K562 (cell line): Measurements from ENCODE around the gene HES4. TPM values are rescaled to one million over a fixed set of nuclear protein-coding genes. Genes with fewer than 3 reads are reported as not detected.

Experiments used
- CBX3 ChIP-seq, 2 experiments: IDR thresholded peaks; 1 replicate in 1 of 2; 2 replicates in 1 of 2; pipeline ENCODE4 v1.6.1; 2012; ENCODE audit warnings: inconsistent platforms in 2 of 2, low read length in 2 of 2, borderline replicate concordance in 1 of 2, control low read depth in 1 of 2
- CBX5 ChIP-seq: IDR thresholded peaks from 2 replicates; pipeline ENCODE4 v1.6.1; 2014; ENCODE audit warnings: low read depth, borderline replicate concordance
- DIDO1 ChIP-seq: fragments of 450-650 bp; IDR thresholded peaks from 2 replicates; pipeline ENCODE4 v1.6.1; 2016; ENCODE audit warnings: low read depth, missing biosample characterization, missing genetic modification characterization
- EHMT2 ChIP-seq: fragments of 450-650 bp; IDR thresholded peaks from 2 replicates; pipeline ENCODE4 v1.6.1; 2018; ENCODE audit warnings: antibody characterized with exemption
- HMG20A ChIP-seq: fragments of 450-650 bp; formaldehyde crosslinking; conservative IDR thresholded peaks from 2 replicates; pipeline ENCODE4 v1.4.0; 2020; ENCODE audit warnings: mild to moderate bottlenecking, mixed read lengths
- KAT2B ChIP-seq: IDR thresholded peaks from one replicate; pipeline ENCODE4 v1.6.1; 2012; ENCODE audit warnings: low read depth, mild to moderate bottlenecking, control low read depth, inconsistent platforms, low read length, moderate library complexity
- KDM4B ChIP-seq, 2 experiments: fragments of 450-650 bp in 1 of 2; sonication (generic) in 1 of 2; IDR thresholded peaks; 2 replicates each; pipeline ENCODE4 v1.6.1; 2016 to 2017; ENCODE audit warnings: borderline replicate concordance in 2 of 2, antibody characterized with exemption in 1 of 2, low read depth in 1 of 2, mild to moderate bottlenecking in 1 of 2
- MCM7 ChIP-seq, 2 experiments: fragments of 450-650 bp; IDR thresholded peaks; 2 replicates each; pipeline ENCODE4 v1.6.1; 2016 to 2018
- NFIC ChIP-seq: fragments of 450-650 bp; IDR thresholded peaks from 2 replicates; pipeline ENCODE4 v1.6.1; 2017; ENCODE audit warnings: mild to moderate bottlenecking, inconsistent platforms
- NONO ChIP-seq, 2 experiments: fragments of 200-400 bp in 1 of 2; fragments of 450-650 bp in 1 of 2; formaldehyde crosslinking in 1 of 2; IDR thresholded peaks; 2 replicates each; pipeline ENCODE4 v1.6.1; 2017; ENCODE audit warnings: low read depth in 2 of 2, mild to moderate bottlenecking in 2 of 2, moderate library complexity in 2 of 2, low read length in 1 of 2
- PCBP2 ChIP-seq: fragments of 200-400 bp; formaldehyde crosslinking; IDR thresholded peaks from 2 replicates; pipeline ENCODE4 v1.6.1; 2018; ENCODE audit warnings: low read length, low read depth, mild to moderate bottlenecking, moderate library complexity; ENCODE audit not compliant: poor library complexity, severe bottlenecking
- PTBP1 ChIP-seq: fragments of 200-400 bp; formaldehyde crosslinking; IDR thresholded peaks from 2 replicates; pipeline ENCODE4 v1.6.1; 2017; ENCODE audit warnings: low read depth, low read length
- PYGO2 ChIP-seq: fragments of 450-650 bp; IDR thresholded peaks from 2 replicates; pipeline ENCODE4 v1.6.1; 2016; ENCODE audit warnings: mild to moderate bottlenecking, missing genetic modification characterization, moderate library complexity, missing compliant biosample characterization
- RFX1 ChIP-seq: fragments of 450-650 bp; IDR thresholded peaks from 2 replicates; pipeline ENCODE4 v1.6.1; 2016; ENCODE audit warnings: mild to moderate bottlenecking, moderate library complexity
- SP2 ChIP-seq: IDR thresholded peaks from 2 replicates; pipeline ENCODE4 v1.6.1; 2011; ENCODE audit warnings: mild to moderate bottlenecking, low read depth, low read length, moderate library complexity; ENCODE audit not compliant: poor library complexity, severe bottlenecking; ENCODE audit errors: extremely low read depth
- SRF ChIP-seq, 2 experiments: fragments of 250-450, 450-650 bp in 1 of 2; sonication (Bioruptor Pico) in 1 of 2; sonication (generic) in 1 of 2; formaldehyde crosslinking; IDR thresholded peaks; 2 replicates each; pipeline versions ENCODE4 v1.5.0 to v1.5.1; 2020 to 2022; ENCODE audit warnings: mild to moderate bottlenecking in 1 of 2, missing genetic modification reagents in 1 of 2
- SRSF3 ChIP-seq: fragments of 200-400 bp; formaldehyde crosslinking; IDR thresholded peaks from 2 replicates; pipeline ENCODE4 v1.6.1; 2016; ENCODE audit warnings: mild to moderate bottlenecking, low read length, moderate library complexity; ENCODE audit not compliant: insufficient read depth
- STAT5B ChIP-seq: fragments of 250-450 bp; sonication (Bioruptor Pico); IDR thresholded peaks from 2 replicates; pipeline ENCODE4 v1.8.0; 2021; ENCODE audit warnings: mild to moderate bottlenecking, inconsistent platforms
- TAF9B ChIP-seq: fragments of 450-650 bp; IDR thresholded peaks from 2 replicates; pipeline ENCODE4 v1.6.1; 2018; ENCODE audit warnings: mild to moderate bottlenecking; ENCODE audit not compliant: partially characterized antibody
- TCF7L2 ChIP-seq: fragments of 150-350 bp; IDR thresholded peaks from 2 replicates; pipeline ENCODE4 v1.6.1; 2016; ENCODE audit warnings: low read depth, mild to moderate bottlenecking, low read length, moderate library complexity
- ZC3H4 ChIP-seq: sonication (generic); formaldehyde crosslinking; IDR thresholded peaks from 2 replicates; pipeline ENCODE4 v1.9.0; 2021; ENCODE audit warnings: missing genetic modification reagents, borderline replicate concordance
- ZNF184 ChIP-seq: sonication (generic); formaldehyde crosslinking; IDR thresholded peaks from 2 replicates; pipeline ENCODE4 v1.5.0; 2020; ENCODE audit warnings: missing genetic modification reagents
- ZNF586 ChIP-seq: fragments of 450-650 bp; formaldehyde crosslinking; conservative IDR thresholded peaks from 2 replicates; pipeline ENCODE4 v1.4.0; 2020; ENCODE audit warnings: mild to moderate bottlenecking, moderate library complexity
- ZNF639 ChIP-seq, 2 experiments: fragments of 200-800 bp in 1 of 2; sonication (Bioruptor generic) in 1 of 2; sonication (generic) in 1 of 2; formaldehyde crosslinking in 1 of 2; IDR thresholded peaks in 1 of 2; conservative IDR thresholded peaks in 1 of 2; 2 replicates each; pipeline versions ENCODE4 v1.5.0 to v1.6.1; 2016 to 2020; ENCODE audit warnings: missing compliant biosample characterization in 1 of 2, missing genetic modification characterization in 1 of 2, missing genetic modification reagents in 1 of 2
- ZNF75A ChIP-seq: fragments of 450-650 bp; formaldehyde crosslinking; IDR thresholded peaks from 2 replicates; pipeline ENCODE4 v1.4.0; 2020; ENCODE audit warnings: mild to moderate bottlenecking
- polyA plus RNA-seq, 8 experiments: library from polyadenylated mRNA; depleted of rRNA in 4 of 8; stranded (reverse) in 5 of 8; unstranded in 3 of 8; fragments of >200 nt; fragmentation: Nextera tagmentation in 2 of 8; fragmentation: Illumina TruSeq in 1 of 8; extraction: Ambion mirVana in 2 of 8; extraction: Trizol in 1 of 8; gene quantifications; 2 replicates each; pipeline versions ENCODE4 v1.2.1 to v1.2.3, GENCODE V29; 2011 to 2014; ENCODE audit warnings: inconsistent platforms in 1 of 8, missing spikeins in 1 of 8
- total RNA-seq, 7 experiments: library from RNA; depleted of rRNA in 6 of 7; stranded (reverse); fragments of >200 nt in 6 of 7; fragmentation: Illumina TruSeq in 2 of 7; extraction: Trizol in 2 of 7; gene quantifications; 2 replicates each; pipeline versions ENCODE4 v1.2.1 to v1.2.3, GENCODE V29; 2011 to 2021; ENCODE audit warnings: low replicate concordance in 1 of 7
- TF ChIP-seq, protein P1 (sequence below): sonication (generic); formaldehyde crosslinking; IDR thresholded peaks from 2 replicates; pipeline ENCODE4 v1.8.1; 2023; ENCODE audit warnings: mild to moderate bottlenecking, missing genetic modification reagents

Gene HES4
- total and polyA plus RNA-seq, 9 of the 15 experiments (the other 6 are each of a cell fraction or from before 2014, with no cell fraction given): 0.21 to 43.7 (median 5.3) TPM; not detected in 2

DNA sequence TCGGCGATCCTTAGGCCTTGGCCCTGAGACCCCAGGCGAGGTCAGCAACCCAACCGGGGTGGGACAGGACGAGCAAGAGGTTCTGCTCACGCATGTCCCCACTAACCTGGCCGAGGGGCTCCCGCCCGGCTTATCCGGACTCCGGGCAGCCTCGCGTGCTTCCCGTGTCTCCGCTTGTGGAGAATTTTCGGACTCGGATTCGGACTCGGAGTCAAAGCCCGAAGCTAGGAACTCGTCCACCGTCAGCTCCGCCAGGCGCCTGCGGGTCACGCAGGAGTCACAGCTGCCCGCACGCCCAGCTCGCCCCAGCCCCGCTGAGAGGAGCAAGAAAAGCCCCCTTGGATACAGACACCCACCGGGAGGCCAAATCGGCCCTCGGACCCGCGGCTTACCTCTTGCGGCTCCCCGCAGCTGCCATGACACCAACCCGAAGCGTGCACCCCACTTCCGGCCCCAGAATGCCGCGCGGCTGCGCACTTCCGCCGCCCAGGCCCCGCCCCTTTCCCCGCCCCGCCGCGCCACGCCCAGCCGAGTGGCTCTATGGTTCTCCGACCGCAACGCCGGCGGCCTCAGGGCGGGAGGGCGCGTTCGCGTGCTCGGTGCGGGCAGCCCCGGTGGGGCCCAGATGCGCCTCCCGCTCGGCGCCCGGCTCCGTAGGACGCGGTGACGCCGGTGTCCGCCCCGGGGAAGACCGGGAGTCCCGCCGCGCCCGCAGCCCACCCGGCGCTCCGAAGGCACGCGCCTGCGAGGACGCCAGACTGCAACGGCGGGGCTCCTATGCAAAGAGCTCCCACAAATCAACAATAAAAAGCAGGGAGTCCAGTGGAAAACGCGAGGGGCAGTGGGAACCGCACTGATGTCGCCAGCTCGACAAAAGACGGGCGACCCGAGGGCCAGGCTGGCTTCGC, 40.8 kb downstream of the HES4 start, which contains the start of gene NOC2L (continued):
- no peak; the same call in 1 of the 2 replicates for TF ChIP-seq CBX5
- no peak for TF ChIP-seq NFIC
- TF ChIP-seq KDM4B (IDR thresholded peaks at IDR 0.05; ENCODE audit: borderline replicate concordance in 2 of 2, low read depth in 1 of 2): 0 out of 4 replicates have a peak, but pooled peaks of 1 of the 2 experiments have one; percentile 64
- TF ChIP-seq DIDO1: peak; percentile 67; the same call in 1 of the 2 replicates
- no peak for TF ChIP-seq HMG20A (CRISPR knock-in tag)
- no peak for TF ChIP-seq SRF (CRISPR knock-in tag; IDR thresholded peaks at IDR 0.05)
- TF ChIP-seq TAF9B: no peak
- no peak for TF ChIP-seq PCBP2
- TF ChIP-seq PTBP1: no peak
- peak; percentile 59; a peak in 1 of 4 replicates for TF ChIP-seq ZNF639 (CRISPR knock-in tag; conservative IDR thresholded peaks at IDR 0.05 in 1 of 2, IDR thresholded peaks at IDR 0.05 in 1 of 2)
- no peak for TF ChIP-seq TCF7L2
- TF ChIP-seq, protein P1, sequence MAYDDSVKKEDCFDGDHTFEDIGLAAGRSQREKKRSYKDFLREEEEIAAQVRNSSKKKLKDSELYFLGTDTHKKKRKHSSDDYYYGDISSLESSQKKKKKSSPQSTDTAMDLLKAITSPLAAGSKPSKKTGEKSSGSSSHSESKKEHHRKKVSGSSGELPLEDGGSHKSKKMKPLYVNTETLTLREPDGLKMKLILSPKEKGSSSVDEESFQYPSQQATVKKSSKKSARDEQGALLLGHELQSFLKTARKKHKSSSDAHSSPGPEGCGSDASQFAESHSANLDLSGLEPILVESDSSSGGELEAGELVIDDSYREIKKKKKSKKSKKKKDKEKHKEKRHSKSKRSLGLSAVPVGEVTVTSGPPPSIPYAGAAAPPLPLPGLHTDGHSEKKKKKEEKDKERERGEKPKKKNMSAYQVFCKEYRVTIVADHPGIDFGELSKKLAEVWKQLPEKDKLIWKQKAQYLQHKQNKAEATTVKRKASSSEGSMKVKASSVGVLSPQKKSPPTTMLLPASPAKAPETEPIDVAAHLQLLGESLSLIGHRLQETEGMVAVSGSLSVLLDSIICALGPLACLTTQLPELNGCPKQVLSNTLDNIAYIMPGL: no peak
- TF ChIP-seq ZNF184 (CRISPR knock-in tag): no peak
- TF ChIP-seq CBX3 (IDR thresholded peaks at IDR 0.05; ENCODE audit: borderline replicate concordance in 1 of 2, low read length in 2 of 2): no peak
- TF ChIP-seq PYGO2 (tag): no peak
- TF ChIP-seq EHMT2: no peak
- no peak for TF ChIP-seq SRSF3
- TF ChIP-seq MCM7 (IDR thresholded peaks at IDR 0.05): no peak
- no peak for TF ChIP-seq STAT5B (CRISPR knock-in tag)
- no peak; the same call in 1 of the 2 replicates for TF ChIP-seq RFX1
- no peak; a peak in 1 of 4 replicates for TF ChIP-seq NONO (IDR thresholded peaks at IDR 0.05; ENCODE audit: low read depth in 2 of 2, low read length in 1 of 2)
- TF ChIP-seq ZNF75A (CRISPR knock-in tag): no peak
- TF ChIP-seq SP2: no peak
- TF ChIP-seq ZC3H4: no peak
- TF ChIP-seq ZNF586 (CRISPR knock-in tag): no peak
- TF ChIP-seq KAT2B: no peak
